GM19467 (cell line): ENCODE measurements around the gene DCPS.
"Not testable (repeated sequence)": the region's sequence is repeated elsewhere in the genome, so short reads cannot be mapped to it uniquely, and the experiment has no call there.

Experiments
- ATAC-seq: cut with Tn5 transposase; IDR thresholded peaks from one replicate; pipeline ENCODE4 v1.9.1; 2021; ENCODE audit warnings: mild to moderate bottlenecking, moderate library complexity; ENCODE audit not compliant: unreplicated experiment

DCPS gene

DNA sequence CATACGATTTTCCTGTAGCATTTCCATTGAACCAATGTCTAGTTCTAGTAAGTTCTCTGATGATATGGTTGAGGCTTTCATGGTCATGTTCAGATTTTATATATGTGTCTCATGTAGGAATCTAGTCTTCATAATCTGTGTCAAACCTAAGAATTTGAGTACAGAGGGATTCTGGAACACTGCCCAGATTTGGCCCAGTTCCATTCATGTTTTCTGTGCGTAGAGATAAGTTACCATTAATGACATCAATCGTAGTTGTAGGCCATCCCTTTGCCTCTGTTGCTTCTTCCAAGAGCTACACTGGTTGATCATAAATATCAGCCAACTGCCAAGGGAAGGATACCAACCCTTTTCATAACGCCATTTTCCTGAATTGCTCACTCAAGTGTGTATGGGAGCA lies 74.9 kb downstream of the DCPS start:
- no peak for ATAC-seq

- ATAC-seq = no peak
Observed at GRCh38 chr11:126380909-126381308, 77.0 kb downstream of the DCPS start.

DNA sequence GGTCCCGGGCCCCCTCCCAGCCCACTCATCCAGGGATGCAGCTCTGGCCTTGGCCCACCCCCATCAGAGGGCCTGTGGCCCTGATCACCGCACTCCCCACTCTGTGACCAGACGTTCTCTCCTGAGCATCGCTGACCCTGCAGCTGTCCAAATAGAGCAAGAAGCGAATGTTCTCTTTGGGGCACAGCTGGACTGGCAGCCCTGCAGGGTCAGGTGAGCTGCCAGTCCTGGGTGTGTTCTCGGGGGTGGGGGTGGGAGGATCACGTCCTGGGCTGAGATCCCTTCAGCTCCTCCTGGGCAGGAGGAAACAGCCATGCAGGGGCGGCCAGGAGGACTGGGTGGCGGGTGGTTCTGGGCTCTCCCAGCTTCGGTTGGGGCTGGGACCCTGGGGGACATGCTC lies 78.1 kb downstream of the DCPS start:
- not testable (repeated sequence) for ATAC-seq

- not testable (repeated sequence) for ATAC-seq
Observed at GRCh38 chr11:126382641-126383040, 78.8 kb downstream of the DCPS start.

DNA sequence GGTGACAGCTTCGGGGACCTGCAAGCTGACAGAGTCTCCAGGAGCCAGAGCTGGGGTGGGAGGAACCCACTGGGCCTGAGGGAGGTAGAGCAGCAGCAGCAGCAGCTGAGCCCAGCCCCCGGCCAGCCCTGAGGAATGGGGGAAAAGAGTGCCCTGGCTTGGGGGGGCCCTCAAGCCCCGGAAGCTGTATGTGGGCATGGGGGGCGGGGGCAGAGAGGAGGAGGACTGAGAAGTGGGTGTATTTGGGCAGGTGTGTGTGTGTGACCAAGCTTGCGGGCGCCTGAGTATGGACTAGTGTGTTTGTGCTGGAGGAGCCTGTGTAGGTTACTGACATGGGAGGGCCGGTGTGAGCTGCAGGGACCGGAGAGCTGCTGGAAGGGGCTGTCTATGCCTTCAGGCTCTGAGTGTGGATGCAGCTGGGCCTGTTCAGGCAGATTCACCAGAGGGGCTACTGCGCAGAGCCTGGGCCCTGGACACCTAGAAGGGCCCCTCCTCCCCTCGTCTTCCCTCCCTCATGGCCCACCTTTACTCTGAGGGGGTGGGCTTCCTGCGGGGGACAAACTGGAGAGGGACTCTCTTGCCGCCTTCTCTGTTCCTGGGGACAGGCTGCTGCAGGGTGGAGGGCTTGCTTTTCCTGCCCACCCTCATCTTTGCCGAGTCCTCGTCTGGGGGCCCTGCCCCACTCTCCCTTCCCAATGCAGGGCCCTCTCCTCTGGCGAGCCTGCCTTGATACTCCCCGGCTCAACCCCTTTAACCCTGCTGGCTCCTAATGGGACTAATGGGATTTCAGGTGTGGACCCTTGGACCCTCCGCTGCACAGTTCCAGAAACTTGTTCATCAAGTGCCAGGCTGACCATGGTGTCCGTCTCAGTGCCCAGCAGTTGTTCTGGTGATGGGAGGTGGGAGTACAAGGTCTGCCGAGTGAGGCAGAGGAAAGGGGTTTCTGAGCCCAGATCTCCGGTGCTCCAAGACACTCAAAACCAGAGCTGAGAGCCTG lies 79.8 kb downstream of the DCPS start:
- no peak for ATAC-seq

GRCh38 chr11:126384449-126385070 lies 80.7 kb downstream of the DCPS start:
- no peak for ATAC-seq

DNA sequence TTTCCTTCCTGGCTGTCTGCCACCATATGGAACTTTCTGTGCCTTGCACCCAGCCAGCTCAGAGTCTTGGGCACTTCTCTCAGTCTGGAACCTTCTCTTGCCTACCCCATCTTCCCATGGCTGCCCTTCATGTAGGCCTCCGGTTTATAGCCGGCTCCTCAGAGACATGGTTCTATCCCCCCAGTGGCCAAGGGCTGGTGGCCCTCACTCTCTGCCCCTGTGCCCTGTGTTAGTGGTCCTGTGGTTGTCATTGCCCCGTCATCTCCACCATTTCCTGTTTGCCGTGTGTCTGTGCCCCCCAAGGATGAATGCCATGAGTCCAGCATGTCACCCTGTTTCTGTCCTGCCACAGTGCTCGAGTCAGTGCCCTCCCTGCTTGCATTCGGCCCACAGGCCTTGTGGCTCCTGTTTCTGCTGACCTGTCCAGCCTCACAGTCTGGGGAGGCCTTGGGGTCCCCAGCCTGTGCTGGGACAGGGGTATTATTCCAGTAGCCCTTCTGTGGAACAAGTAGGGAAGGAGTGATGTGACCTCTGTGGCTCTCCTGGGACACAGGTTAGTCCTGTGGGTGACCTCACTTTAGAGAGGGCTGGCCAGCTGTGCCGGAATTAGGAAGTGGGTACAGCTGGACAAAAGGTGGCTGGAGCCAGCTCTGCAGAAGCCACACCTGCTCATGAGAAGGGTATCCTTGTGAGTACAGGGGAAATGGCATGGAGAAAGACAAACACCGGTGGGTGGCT lies 82.3 kb downstream of the DCPS start:
- no peak for ATAC-seq

DNA sequence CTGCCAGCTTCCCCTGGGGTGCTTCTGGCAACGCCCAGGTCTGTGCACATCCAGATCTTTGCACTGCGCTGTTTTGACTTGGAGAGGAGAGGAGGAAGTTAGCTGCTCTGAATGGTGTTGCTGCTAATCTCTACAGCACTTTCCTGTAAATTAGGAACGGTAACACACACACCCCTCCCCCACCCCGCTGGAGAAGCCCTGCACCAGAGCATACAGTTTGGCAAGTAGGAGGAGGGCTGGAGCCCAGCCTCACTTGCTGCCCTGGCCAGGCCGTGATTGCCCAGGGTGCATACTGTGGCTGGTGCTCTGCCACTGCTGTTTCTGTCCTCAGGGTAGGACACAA lies 82.8 kb downstream of the DCPS start:
- ATAC-seq = not testable (repeated sequence)

DNA sequence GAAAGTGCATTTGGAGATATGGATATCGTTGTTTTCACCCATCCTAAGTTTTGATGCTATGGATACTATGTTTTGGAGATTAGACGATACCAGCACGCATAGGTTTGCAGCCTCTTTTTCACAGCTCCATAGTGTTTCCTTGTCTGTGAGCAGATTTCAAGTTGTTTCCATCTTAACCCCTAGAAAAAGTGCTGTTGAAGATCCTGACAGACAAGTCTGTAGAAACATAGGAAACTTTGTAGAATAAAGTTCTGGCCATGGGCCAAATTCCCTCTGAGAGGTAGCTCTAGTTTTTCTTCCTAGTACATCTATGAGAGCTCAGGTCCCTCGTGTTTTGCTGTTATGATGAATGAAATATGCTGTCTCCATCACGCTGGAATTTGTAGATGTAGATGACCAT lies 84.0 kb downstream of the DCPS start:
- ATAC-seq = no peak

- ATAC-seq = no peak
Observed at GRCh38 chr11:126390272-126390867, 86.5 kb downstream of the DCPS start.

DNA sequence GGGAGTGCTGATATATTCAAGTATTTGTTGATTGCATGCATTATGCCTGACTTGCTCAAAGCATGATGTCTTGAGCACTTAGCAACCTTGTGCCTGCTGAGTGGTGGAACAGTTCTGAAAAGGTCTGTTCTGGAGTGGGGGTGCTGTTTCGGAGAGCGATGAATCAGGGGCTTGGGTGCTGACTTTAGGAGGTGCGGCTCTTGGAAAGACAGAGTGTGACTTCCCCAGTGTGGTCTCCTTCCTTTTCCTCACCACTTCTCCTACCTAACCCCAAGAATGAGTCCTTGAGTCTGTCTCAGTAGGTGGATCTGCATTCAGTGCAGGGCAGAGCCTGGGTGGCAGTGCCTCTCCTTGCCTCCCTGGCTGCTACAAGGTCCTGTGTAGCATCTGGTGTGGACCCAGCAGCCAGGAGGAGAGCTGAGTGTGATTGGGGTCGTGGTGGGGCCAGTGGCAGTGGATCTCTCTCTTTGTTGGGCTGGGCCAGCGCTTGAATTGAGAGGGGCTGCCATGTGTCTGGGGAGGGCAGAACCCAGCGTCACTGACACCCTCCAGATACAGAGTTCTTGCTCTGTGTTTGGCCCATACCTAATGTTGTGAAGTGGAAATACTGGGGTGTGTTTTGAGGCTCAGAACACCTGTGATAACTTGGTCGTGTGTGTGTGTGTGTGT lies 87.6 kb downstream of the DCPS start:
- no peak for ATAC-seq

DNA sequence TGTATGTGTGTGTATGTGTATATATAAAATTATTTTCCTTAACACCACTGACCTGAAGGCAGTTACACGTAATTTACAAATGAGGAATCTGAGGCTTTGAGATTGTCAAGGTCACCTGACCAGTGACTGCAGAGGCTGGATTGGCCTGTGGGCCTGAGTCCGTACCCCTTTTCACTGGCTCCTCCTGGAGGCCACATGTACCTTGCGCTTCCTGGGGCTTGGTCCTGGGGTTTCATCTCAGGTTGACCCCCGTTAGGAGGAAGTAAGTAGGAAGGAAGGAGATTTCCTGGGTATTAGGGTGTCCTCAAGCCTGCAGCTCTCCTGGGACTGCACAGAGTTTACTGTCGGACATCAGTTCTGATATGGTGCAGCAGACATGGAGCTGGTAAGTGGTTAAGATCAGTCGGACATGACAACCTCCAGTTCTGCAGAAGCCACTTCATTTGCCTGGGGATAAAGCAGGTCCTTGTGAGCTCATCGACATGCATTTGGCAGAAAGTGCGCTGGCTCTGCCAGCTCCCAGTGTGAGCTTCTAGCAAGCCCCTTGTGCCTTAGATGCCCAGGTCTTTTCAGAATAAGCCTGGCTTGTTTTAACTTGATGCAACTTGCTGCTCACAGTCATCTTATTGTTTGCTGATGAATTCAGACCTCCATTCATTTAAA lies 88.2 kb downstream of the DCPS start:
- ATAC-seq = no peak

- no peak for ATAC-seq
Observed at GRCh38 chr11:126392633-126393013, 88.8 kb downstream of the DCPS start.

- ATAC-seq = no peak
Observed at GRCh38 chr11:126393143-126393542, 89.3 kb downstream of the DCPS start.

DNA sequence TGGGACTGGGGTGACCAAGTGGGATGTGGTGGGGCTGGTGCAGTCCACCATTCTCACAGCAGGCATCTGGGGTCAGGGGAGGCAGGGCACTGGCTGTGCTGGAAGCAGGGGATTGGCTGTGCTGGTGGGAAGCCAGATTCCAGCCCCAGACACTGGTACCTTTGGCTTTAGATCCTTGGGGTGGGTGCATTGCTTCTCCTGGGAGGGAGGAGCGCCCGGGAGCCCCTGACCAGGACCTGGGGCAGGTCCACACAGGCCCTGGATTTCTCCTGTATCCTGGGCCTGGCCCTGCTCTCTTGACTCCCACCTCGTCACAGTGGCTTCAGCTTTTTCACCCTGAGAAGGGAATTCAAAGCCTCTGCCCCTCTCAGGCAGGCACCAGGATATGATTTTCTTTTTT lies 90.2 kb downstream of the DCPS start:
- ATAC-seq = no peak

DNA sequence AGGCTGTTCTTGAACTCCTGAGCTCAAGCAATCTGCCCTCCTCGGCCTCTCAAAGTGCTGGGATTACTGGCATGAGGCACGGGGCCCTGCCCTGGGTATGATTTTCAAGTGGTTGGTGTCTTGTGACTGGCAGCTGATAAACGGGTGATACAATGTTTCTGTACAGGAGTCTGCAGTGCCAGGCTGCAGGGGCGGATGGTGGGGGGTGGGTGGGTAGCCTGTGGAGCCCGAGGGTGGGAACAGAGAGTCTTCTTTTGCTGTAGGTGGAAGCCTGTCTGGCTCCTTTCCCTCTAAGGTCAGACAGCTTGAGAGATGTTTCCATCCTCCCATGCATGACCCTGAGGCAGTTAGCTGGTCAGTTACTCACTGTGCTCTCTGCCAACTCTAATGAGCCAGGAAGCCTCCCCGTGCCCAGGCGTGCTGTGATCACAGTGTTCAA lies 90.8 kb downstream of the DCPS start:
- ATAC-seq = not testable (repeated sequence)
